Prostate gland (tissue), 2 donors: ENCODE measurements around the gene GPR137B. TPM values are rescaled to one million over a fixed set of nuclear protein-coding genes. Genes with fewer than 3 reads are reported as not detected.
A peak's percentile ranks its signal among the peaks of the same experiment; 100 is the strongest.

Experiments used
- DNase-seq: peaks from one replicate; pipeline ENCODE4 v3.0.0-alpha.2; 2019; ENCODE audit warnings: low spot score
- H3K27ac ChIP-seq, 2 donors: fragments of 200-600 bp; sonication (generic); 2 replicates each; pipeline ENCODE4 v1.5.1; 2017 to 2019
- H3K27me3 ChIP-seq: fragments of 200-600 bp; sonication (generic); replicated peaks from 2 replicates; pipeline ENCODE4 v1.5.1; 2019; ENCODE audit not compliant: insufficient read depth
- H3K36me3 ChIP-seq, 2 donors: fragments of 200-600 bp; sonication (generic); 1 replicate in 1 of 2; 2 replicates in 1 of 2; pipeline versions ENCODE4 v1.5.1 to v1.8.1; 2017 to 2019
- H3K4me1 ChIP-seq: fragments of 200-600 bp; sonication (generic); replicated peaks from 2 replicates; pipeline ENCODE4 v1.5.1; 2019
- H3K4me3 ChIP-seq, 2 donors: fragments of 200-600 bp; sonication (generic); 2 replicates each; pipeline ENCODE4 v1.5.1; 2017 to 2019
- H3K9me3 ChIP-seq: fragments of 200-600 bp; sonication (generic); 2 replicates; pipeline ENCODE4 v1.5.1; 2017
- POLR2A ChIP-seq: fragments of 450-650 bp; IDR thresholded peaks from one replicate; pipeline ENCODE4 v1.6.1; 2016; ENCODE audit warnings: antibody characterized with exemption, mild to moderate bottlenecking
- POLR2AphosphoS5 ChIP-seq: sonication (generic); formaldehyde crosslinking; IDR thresholded peaks from one replicate; pipeline ENCODE4 v1.6.1; 2017; ENCODE audit warnings: antibody characterized with exemption
- WGBS: methylation state at CpG from one replicate; pipeline ENCODE4 v1.1.5; 2018; 5-methylcytosine and 5-hydroxymethylcytosine counted together
- intact Hi-C: fragments of 100-400 bp; cut with DNase I; formaldehyde crosslinking; loops from one replicate; pipeline ENCODE4 v1.14.2; 2022
- total RNA-seq, 2 donors: library from RNA; depleted of rRNA; stranded (reverse); fragments of >200 nt; gene quantifications; one replicate each; pipeline ENCODE4 v1.1.0, GENCODE V29; 2016
- TF ChIP-seq, protein P1 (sequence below), 4 experiments: fragments of 200-600 bp in 2 of 4; fragments of 450-650 bp in 2 of 4; sonication (generic) in 2 of 4; IDR thresholded peaks; 1 replicate in 3 of 4; 2 replicates in 1 of 4; pipeline ENCODE4 v1.5.1; 2016 to 2019; ENCODE audit warnings: antibody characterized with exemption in 4 of 4, mild to moderate bottlenecking in 2 of 4, moderate library complexity in 2 of 4

GPR137B gene
- total RNA-seq, 2 donors from 2014 or later = 9.1 to 33.7 TPM

GRCh38 chr1:236143104-236143948 is 987 bp downstream of the GPR137B start:
- intact Hi-C loops = no loop called here
- H3K27me3 ChIP-seq = no peaks in the 10 kb centered on the region
- no peak for DNase-seq
- peak overlapping the region; percentile 20 to 39 for H3K27ac ChIP-seq
- peak overlapping the region; percentile 58 to 62 for H3K4me3 ChIP-seq
- H3K4me1 ChIP-seq = peaks cover 6% of the 10 kb centered on the region
- H3K9me3 ChIP-seq = no peaks in the 10 kb centered on the region
- 15% methylated on average over 39 of the region's 39 CpGs for WGBS
- H3K36me3 ChIP-seq = no peaks in the 10 kb centered on the region
- TF ChIP-seq POLR2A (no peak), POLR2AphosphoS5 (no peak)
- TF ChIP-seq, protein P1, sequence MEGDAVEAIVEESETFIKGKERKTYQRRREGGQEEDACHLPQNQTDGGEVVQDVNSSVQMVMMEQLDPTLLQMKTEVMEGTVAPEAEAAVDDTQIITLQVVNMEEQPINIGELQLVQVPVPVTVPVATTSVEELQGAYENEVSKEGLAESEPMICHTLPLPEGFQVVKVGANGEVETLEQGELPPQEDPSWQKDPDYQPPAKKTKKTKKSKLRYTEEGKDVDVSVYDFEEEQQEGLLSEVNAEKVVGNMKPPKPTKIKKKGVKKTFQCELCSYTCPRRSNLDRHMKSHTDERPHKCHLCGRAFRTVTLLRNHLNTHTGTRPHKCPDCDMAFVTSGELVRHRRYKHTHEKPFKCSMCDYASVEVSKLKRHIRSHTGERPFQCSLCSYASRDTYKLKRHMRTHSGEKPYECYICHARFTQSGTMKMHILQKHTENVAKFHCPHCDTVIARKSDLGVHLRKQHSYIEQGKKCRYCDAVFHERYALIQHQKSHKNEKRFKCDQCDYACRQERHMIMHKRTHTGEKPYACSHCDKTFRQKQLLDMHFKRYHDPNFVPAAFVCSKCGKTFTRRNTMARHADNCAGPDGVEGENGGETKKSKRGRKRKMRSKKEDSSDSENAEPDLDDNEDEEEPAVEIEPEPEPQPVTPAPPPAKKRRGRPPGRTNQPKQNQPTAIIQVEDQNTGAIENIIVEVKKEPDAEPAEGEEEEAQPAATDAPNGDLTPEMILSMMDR (IDR thresholded peaks at IDR 0.05) = no peak

GRCh38 chr1:236144033-236144432 is 1.7 kb downstream of the GPR137B start:
- Histone ChIP-seq H3K27me3 (no peaks in the 10 kb centered on the region), H3K4me3 (peak overlapping the region in 1 of 2 donors; percentile 62), H3K9me3 (no peaks in the 10 kb centered on the region), H3K36me3 (no peaks in the 10 kb centered on the region), H3K27ac (no peak overlapping the region), H3K4me1 (peaks cover 6% of the 10 kb centered on the region)
- TF ChIP-seq POLR2A = no peak
- no peak for TF ChIP-seq POLR2AphosphoS5
- TF ChIP-seq, protein P1 (IDR thresholded peaks at IDR 0.05) = no peak
- no peak for DNase-seq
- WGBS = 90% methylated on average over 14 of the region's 14 CpGs
- intact Hi-C loops = no loop called here

- H3K4me1 ChIP-seq = peaks cover 6% of the 10 kb centered on the region
- DNase-seq = no peak
Observed at GRCh38 chr1:236144446-236145150, 2.3 kb downstream of the GPR137B start.

GRCh38 chr1:236147068-236147467 is 4.7 kb downstream of the GPR137B start:
- 90% methylated on average over 10 of the region's 10 CpGs for WGBS
- Histone ChIP-seq H3K4me3 (no peak overlapping the region), H3K27me3 (no peaks in the 10 kb centered on the region), H3K27ac (no peak overlapping the region), H3K4me1 (peaks cover 8% of the 10 kb centered on the region), H3K9me3 (no peaks in the 10 kb centered on the region), H3K36me3 (no peaks in the 10 kb centered on the region)
- no peak for DNase-seq
- TF ChIP-seq, protein P1 (IDR thresholded peaks at IDR 0.05) = no peak
- TF ChIP-seq POLR2AphosphoS5 (no peak), POLR2A (no peak)
- intact Hi-C loops = no loop called here

More at GRCh38 chr1:236144446-236145150, 2.3 kb downstream of the GPR137B start:
- Histone ChIP-seq H3K27ac (no peak overlapping the region), H3K4me3 (no peak overlapping the region), H3K36me3 (no peaks in the 10 kb centered on the region), H3K27me3 (no peaks in the 10 kb centered on the region), H3K9me3 (no peaks in the 10 kb centered on the region)
- intact Hi-C loops = no loop called here
- 68% methylated on average over 12 of the region's 12 CpGs for WGBS
- TF ChIP-seq POLR2A (no peak), POLR2AphosphoS5 (no peak)
- TF ChIP-seq, protein P1 (IDR thresholded peaks at IDR 0.05) = no peak
